NCI-H446 (cell line): ENCODE data around the gene SDF2L1.
"Not testable (repeated sequence)": the region's sequence is repeated elsewhere in the genome, so short reads cannot be mapped to it uniquely, and the experiment has no call there.

Experiments used
- DNase-seq, 2 experiments: peaks; one replicate each; lab custom pipeline; 2025; lab: John Stamatoyannopoulos, UW

SDF2L1 gene

DNA sequence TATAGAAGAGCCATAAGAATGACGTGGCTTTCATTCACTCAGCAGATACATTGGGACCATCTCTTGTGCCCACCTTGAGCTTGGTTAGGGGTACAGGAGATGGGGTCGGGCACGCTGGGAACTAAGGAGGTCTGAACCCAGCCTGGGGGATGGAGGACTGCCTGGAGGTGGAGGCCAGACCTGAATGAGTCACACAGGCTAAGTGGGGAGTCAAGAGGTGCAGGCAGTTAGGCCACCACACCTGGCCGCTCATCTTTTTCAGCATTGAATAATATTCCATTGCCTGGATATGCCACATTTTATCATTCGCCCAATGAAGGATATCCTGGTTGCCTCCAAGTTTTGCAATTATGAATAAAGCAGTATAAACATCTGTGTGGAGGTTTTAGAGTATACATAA is 19.9 kb downstream of the SDF2L1 start:
- DNase-seq: no peak

DNA sequence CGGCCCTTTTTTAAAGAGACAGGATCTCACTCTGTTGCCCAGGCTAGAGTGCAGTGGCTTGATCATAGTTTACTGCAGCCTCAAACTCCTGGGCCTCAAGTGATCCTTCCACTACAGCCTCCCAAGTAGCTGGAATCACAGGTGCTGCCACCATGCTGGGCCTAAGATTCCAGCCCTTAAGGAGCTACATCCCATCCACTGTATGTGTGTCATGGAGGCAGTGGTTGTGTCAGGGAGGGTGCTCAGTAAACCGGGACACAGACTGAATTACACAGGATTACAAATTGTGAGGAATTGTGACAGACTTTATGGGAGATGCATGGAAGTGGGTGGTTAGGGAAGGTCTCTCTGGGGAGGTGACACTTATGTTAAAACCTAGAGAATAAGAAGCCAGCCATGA is 21.6 kb downstream of the SDF2L1 start:
- DNase-seq: no peak

DNA sequence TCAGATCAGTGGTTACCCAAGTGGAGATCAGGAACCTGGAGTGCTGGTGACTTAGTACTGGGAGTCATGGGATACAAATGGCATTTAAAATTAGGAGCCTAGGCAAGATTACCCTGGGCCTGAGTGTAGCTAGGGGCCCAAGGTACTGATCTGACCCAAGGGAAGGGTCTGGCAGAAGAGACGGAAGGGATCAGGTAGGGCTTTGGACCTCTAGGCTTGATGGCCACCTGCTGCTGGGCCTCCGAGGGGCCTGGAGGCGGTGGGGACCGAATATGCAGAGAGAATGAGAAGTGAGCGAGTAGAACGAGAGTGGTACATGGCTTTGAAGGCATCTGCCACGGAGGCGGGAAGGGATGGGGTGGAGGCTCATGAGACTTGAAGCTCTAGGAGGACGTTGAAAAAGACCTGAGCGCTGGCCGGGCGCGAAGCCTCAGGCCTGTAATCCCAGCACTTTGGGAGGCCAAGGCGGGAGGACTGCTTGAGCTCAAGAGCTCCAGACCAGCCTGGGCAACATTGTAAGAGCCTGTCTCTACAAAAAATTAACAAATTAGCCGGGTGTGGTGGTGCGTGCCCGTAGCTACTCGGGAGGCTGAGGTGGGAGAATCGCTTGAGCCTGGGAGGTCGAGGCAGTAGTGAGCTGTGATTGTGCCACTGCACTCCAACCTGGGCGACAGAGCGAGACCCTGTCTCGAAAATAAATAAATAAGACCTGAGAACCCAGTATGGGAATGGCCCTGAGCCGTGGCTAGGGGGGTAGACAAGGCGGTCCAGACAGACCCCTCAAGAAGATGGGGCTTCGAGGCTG is 23.1 kb downstream of the SDF2L1 start:
- no peak for DNase-seq

- no peak for DNase-seq
Observed at GRCh38 chr22:21666786-21667185, 24.7 kb downstream of the SDF2L1 start.

DNA sequence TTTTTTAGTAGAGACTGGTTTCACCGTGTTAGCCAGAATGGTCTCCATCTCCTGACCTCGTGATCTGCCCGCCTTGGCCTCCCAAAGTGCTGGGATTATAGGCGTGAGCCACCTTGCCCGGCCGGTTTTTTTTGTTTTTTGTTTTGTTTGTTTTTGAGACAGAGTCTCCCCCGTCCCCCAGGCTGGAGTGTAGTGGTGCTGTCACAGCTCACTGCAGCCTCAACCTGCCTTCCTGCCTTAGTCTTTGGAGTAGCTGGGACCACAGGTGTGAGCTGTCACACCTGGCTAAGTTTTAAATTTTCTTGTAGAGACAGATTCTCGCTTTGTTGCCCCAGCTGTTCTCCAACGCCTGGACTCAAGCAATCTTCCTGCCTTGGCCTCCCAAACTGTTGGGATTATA is 26.9 kb downstream of the SDF2L1 start:
- DNase-seq: no peak

DNA sequence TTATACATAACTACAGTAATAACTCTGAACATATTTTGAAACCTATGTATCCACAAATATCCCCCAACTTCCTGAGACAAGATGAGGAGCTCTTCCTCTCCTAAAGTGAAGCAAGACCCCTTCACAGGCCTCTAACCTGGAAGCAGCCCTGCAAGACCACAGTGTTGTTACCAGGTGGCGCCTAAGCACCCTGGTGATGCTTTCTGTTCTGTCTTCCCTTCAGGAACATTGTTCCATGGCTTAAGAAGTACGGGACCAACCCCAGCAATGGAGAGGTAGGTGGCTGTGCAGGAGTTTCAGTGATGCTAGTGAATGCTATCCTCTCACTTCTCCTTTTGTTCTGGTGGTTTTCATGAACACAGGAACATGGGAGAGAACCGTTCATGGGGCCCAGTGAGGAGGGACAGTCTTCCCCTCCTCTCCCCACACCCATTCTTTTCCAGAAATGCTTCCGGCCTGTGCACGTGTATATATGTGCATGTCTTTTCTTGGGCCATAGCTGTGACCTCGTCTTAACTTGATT is 30.1 kb downstream of the SDF2L1 start:
- DNase-seq: no peak

DNA sequence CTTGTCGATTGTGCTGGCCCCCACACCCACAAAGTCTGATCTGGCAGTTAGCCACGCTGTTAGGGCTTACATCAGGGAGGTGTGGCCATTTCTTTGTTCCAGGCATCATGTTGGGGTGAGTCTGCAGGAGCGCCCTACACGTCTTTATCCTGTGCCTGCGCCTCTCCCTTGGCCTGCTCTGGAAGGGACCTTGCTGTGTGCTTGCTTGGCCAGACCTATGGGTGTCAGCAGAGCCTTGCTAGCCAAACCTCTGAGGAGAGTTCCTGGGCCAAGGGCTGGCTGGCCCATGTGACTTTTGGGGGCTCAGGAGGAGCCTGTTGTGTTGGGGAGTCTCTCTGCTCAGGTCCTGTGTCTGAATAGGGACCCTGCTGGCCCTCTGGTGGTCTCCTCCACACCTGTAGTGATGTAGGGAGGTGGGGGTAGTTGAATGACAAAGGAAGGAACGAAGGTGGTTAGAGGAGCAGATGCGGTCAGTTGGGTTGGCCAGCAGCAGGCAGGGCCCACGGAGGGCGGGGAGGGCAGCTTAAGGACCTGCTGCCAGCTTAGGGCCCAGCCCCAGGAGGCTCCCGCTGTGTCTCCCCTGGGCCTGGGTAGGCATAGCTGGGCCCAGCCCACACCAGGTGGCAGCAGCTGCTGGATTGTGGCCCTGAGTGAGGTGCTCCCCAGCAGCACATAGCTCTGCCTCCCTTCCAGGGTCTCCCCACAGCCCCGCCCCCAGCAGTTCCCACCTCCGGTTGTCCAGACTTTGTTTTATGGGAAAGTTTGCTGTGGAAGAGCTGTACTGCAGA is 31.6 kb downstream of the SDF2L1 start:
- no peak for DNase-seq

GRCh38 chr22:21674638-21675245 is 32.6 kb downstream of the SDF2L1 start:
- DNase-seq: no peak

- DNase-seq: no peak
Observed at GRCh38 chr22:21677606-21678443, 35.7 kb downstream of the SDF2L1 start.

DNA sequence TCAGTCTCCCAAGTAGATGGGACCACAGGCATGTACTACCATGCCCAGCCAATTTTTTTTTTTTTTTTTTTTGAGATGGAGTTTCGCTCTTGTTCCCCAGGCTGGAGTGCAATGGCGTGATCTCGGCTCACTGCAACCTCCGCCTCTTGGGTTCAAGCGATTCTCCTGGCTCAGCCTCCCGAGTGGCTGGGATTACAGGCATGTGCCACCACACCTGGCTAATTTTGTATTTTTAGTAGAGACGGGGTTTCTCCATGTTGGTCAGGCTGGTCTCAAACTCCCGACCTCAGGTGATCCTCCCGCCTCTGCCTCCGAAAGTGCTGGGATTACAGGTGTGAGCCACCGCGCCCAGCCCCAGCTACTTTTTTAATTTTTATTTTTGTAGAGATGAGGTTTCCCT is 36.7 kb downstream of the SDF2L1 start:
- not testable (repeated sequence) for DNase-seq

DNA sequence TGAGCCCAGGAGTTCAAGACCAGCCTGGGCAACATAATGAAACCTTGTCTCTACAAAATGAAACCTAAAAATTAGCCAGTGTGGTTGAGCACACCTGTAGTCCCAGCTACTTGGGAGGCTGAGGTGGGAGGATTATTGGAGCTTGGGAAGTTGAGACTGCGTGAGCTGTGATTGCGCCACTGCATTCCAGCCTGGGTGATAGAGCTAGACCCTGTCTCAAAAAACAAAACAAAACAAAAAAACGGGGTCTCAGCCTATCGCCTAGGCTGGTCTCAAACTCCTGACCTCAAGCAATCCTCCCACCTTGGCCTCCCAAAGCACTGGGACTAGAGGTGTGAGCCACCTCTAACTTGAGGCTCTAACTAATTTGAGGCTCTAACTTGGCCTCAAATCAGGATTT is 37.3 kb downstream of the SDF2L1 start:
- no peak for DNase-seq

- DNase-seq: no peak
Observed at GRCh38 chr22:21680830-21681565, 38.9 kb downstream of the SDF2L1 start.

GRCh38 chr22:21681566-21682370 is 39.7 kb downstream of the SDF2L1 start:
- no peak for DNase-seq

DNA sequence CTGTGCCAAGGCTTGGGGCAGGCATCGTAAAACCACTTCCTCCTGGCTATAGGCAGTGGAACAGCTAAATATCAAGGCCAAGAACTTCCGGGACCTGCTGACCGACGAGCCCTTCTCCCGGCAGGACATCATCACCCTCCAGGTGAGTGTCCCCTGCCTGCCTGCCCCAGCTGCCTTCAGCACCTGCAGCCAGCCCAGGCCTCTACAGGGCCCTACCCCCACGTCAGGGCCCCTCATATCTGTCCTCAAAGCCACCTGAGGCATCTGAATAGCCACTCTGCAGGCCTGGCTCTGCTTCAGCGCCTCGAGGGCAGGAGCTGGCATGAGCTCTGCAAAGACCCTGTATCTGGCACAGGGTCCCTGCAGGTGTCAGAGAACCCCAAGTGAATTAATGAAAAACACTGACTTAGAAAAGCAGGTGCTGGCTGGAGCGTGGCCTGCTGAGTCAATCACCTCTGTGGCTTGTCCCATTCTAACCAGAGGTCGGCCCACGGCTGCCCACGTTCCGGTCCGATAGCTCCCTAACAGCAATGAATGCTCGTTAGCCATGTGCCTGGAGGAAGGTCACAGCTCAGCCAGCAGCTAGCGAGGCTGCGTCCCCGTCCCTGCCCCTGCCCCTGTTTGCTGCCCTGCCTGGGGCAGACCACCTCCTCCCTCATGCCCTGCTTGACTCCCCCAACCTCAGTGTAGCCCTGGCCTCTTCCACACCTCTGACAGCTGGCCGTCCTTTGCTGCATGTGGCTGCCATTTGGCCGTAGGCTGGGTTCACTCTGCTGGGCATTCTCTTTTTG is 40.5 kb downstream of the SDF2L1 start:
- no peak for DNase-seq

DNA sequence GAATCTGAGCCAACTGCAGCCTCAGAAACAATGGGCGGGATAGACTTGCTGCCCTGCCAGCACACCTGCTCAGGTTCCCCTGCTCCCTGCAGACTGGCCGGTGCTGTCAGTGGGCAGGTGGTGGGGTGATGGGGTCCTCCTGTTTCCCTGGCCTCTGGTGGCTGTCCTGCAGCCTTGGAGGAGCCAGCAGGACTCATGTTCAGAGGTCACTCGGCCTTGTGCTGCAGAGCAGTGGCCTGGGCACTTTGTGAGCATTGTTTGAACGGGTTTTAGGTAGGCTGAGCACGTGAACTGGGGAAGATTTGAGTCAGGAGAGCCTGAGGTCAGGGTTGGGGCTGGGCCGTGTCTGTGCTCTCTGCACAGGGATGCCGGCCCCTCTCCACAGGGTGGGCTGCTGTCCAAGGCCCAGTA is 41.3 kb downstream of the SDF2L1 start:
- no peak for DNase-seq

DNA sequence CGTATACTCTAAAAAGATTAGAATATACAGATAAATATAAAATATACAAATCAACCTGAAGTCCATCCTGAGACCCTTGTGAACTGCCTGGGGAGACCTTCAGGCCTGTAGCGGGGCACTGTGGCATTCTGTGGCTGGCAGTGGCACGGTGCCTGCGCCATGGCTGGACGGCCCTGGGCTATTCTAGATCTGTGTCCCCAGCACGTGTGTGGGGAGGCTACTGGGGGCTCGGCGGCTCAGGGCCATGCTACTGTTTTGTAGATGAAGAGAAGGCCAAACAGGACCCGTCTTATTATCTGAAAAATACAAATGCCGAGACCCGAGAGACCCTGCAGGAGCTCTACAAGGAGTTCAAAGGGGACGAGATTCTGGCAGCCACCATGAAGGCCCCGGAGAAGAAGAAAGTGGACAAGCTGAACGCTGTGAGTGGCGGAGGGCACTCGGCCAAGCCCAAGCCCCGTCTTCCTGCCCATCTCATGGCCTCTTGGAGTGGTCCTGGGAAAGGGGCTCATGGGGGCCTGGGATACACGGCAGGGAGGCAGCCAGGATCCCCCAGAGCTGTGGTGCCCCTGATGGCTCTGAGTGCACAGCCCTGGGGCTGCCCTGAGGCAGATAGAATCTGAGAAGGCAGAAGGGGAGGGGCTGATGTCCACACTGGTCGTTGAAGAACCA is 42.5 kb downstream of the SDF2L1 start:
- no peak for DNase-seq

DNA sequence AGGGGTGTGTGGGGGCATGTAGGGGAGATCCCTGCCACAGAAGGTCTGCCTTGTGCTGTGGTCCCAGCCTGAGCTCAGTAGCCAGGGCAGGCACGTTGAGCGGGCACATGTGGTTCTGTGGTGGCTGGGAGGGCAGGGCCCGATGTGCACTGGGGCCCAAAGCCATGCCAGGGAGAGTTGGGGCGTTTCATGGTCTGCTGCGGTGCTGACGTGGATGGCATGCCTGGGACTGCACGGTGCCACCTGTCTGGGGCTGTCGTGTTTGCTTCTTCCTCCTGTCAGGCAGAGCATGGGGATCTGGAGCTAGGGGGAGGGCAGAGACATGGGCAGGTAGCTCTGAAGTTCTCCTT is 43.0 kb downstream of the SDF2L1 start:
- DNase-seq: no peak

DNA sequence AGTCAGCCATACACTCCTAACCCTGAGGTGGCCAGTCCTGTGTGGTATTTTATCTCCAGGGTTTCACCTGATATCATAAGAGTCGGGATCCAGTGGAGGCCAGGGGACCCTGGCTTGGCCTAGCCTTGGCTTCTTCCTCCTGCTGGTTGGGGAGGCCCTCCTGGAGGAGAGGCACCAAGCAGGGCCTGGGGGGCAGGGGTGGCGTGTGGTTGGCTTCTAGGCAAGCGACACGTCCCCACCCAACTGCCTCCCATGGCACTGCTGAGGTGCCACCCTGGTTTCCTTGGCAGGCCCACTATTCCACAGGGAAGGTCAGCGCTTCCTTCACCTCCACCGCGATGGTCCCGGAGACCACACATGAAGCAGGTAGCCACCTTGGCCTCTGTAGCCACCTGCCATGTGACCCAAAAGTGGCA is 44.1 kb downstream of the SDF2L1 start:
- no peak for DNase-seq
